ENCODE measurements around the gene GOLGA1.

GOLGA1 gene

GRCh38 chr9:124831642-124832364 lies 109.1 kb downstream of the GOLGA1 start:
- DNase-seq = no peak

- no peak for DNase-seq
Measured at GRCh38 chr9:124830593-124830992, 110.3 kb downstream of the GOLGA1 start.

- no peak for DNase-seq
Measured at GRCh38 chr9:124829334-124829669, 111.6 kb downstream of the GOLGA1 start.

- DNase-seq = no peak
Measured at GRCh38 chr9:124828489-124829333, 112.2 kb downstream of the GOLGA1 start.

Data from kidney glomerular epithelial cell (primary cell).